GM23248 (cell line): Measurements from ENCODE around the gene PLEKHA6.

ENCODE experiments used
- EZH2 ChIP-seq: fragments of 200-600 bp; sonication (generic); IDR thresholded peaks from 2 replicates; pipeline ENCODE4 v1.6.1; 2018; ENCODE audit warnings: antibody characterized with exemption, mild to moderate bottlenecking; ENCODE audit not compliant: insufficient read depth, poor library complexity, severe bottlenecking
- EZH2phosphoT487 ChIP-seq: fragments of 200-600 bp; sonication (generic); IDR thresholded peaks from 2 replicates; pipeline ENCODE4 v1.6.1; 2018; ENCODE audit warnings: antibody characterized with exemption, moderate library complexity, mild to moderate bottlenecking, low read depth; ENCODE audit not compliant: insufficient read depth

DNA sequence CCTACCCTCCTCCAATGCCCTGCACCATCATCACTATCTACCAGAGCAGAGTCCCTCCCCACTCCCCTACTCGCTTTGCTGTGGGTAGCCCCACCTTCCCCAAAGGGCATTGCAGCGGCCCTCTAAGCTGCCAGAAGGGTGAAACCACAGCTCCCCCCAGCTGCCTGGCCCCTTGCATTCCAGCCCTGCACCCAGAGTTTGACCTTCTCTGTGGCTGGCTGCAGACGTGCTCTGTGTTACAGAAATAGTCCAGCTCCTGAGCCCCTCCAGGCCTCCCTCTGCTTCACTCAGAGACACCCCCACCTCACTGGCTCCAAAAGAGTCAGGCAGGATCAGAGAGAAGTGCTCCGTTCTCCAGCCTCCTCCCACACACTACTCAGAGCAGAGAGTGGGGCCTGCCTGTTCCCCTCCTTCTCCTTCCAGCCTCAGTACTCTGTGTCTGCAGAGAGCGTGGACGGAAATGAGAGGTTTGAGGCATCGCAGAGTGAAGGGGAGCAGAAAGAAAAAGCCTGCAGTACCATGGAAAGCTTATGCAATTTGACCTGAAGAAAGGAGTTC is 63.2 kb downstream of the PLEKHA6 start:
- no peak for TF ChIP-seq EZH2
- no peak for TF ChIP-seq EZH2phosphoT487
